Activated CD8-positive, alpha-beta memory T cell treated with anti-CD3 and anti-CD28 coated beads, Interleukin-2, amount 50 U/mL, for 1 hour (primary cell): Measurements from ENCODE around the gene PDZD2.
"Not testable (repeated sequence)": the region's sequence is repeated elsewhere in the genome, so short reads cannot be mapped to it uniquely, and the experiment has no call there.

Experiments used
- DNase-seq: peaks from one replicate; pipeline ENCODE4 v3.0.0-alpha.2; 2020; ENCODE audit errors: extremely low read depth

Gene PDZD2

DNA sequence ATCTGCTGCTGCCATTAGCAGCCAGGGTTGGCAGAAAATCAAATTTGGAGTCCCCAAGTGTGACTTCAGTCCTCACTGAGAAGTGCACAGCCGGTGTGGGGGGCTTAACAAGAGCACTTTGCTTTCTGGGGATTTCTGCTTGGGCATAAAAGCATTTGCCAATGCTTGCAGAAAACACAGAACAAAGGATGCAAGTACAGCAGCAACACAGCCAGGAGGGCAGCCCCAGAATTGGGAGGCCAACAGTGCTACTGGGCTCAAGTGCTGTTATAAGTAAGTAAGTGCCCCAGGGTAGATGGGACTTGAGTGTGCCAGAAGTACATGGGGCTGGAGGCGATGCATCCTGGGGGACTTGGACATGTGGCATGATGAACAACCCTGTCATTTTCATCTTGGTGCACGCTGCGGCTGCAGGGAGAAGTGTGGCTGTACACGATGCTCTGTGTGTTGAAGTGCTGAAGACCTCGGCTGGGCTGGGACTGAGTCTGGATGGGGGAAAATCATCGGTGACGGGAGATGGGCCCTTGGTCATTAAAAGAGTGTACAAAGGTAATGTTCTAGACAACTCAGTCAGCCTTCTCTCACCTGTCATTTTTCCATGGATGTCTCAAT lies 461.9 kb downstream of the PDZD2 start:
- DNase-seq = no peak

- DNase-seq = no peak
These were observed 463.5 kb downstream of the PDZD2 start for GRCh38 chr5:32102254-32102986.

DNA sequence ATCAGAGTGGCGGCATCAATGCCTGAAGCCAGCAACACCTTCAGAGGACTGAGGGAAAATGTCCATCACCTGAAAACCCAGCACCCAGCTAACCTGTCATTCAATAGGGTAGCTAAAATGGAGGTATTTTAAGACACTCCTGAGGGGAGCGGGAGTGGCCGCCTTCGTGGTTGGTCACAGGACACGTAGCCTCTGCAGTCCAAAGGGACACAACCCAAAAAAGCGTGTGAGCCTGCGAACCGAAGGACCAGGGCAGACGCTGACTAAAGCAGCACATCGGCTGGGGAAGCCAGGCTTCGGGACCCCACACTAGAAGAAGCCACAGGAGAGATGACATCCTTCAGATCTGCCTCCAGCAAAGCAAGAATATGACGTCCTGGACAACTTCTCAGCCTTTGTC lies 464.6 kb downstream of the PDZD2 start:
- no peak for DNase-seq

- DNase-seq = no peak
These were observed 468.4 kb downstream of the PDZD2 start for GRCh38 chr5:32107291-32107690.

DNA sequence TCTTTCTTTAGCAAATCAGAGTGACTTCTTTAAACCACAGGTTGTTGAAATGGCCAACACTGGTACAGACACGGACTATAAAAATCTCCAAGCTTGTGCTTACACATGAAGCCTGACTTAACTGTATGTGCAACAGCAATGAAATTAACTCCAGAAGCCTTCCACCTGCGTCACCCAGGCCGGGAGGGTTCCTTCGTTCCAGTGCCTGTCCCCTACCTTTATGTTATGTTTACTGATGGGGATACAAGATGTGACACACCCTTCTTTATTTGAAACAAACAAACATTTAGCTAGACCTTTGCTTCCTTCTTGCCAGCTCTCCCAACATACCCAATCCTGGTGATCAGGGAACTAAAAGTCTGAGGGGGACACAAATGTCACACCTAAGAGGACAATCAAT lies 469.2 kb downstream of the PDZD2 start:
- no peak for DNase-seq

GRCh38 chr5:32109236-32109635 lies 470.3 kb downstream of the PDZD2 start:
- DNase-seq = no peak

- DNase-seq = no peak
These were observed 471.3 kb downstream of the PDZD2 start for GRCh38 chr5:32110111-32110696.

GRCh38 chr5:32115985-32116384 lies 477.1 kb downstream of the PDZD2 start:
- no peak for DNase-seq

GRCh38 chr5:32116574-32117313 lies 477.8 kb downstream of the PDZD2 start:
- no peak for DNase-seq

DNA sequence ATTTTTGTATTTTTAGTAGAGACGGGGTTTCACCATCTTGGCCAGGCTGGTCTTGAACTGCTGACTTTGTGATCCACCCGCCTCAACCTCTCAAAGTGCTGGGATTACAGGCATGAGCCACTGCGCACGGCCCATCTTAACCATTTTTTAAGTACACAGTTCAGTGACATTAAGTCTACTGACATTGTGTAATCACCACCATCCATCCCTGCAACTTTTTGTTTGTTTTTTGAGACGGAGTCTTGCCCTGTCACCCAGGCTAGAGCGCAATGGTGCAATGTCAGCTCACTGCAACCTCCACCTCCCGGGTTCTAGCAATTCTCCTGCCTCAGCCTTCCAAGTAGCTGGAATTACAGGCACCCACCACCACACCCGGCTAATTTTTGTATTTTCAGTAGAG lies 480.0 kb downstream of the PDZD2 start:
- not testable (repeated sequence) for DNase-seq

GRCh38 chr5:32123058-32123805 lies 484.3 kb downstream of the PDZD2 start:
- no peak for DNase-seq

GRCh38 chr5:32123889-32124676 lies 485.2 kb downstream of the PDZD2 start:
- DNase-seq = no peak

- DNase-seq = no peak
These were observed 487.8 kb downstream of the PDZD2 start for GRCh38 chr5:32126691-32127090.

DNA sequence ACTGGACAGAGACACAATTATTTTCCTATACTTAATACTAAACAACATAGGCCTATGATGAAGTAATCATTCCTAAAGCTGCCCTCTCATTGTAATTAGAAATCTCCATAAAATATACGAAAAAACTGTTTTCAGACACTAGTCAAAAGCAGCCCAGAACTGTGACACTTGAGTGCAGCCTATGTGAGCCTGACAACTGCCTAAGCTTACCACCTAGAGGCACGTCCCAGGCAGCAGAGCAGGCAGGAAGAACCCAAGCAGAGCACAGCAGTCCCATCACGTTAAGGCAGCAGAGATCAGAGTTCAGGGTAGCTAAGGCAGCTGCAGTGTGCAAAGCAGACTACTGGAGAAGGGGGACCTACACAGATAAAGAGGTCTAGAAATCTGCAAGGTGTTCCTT lies 488.8 kb downstream of the PDZD2 start:
- DNase-seq = no peak

GRCh38 chr5:32129074-32129598 lies 490.2 kb downstream of the PDZD2 start:
- no peak for DNase-seq

GRCh38 chr5:32130865-32131264 lies 491.9 kb downstream of the PDZD2 start:
- DNase-seq = no peak

DNA sequence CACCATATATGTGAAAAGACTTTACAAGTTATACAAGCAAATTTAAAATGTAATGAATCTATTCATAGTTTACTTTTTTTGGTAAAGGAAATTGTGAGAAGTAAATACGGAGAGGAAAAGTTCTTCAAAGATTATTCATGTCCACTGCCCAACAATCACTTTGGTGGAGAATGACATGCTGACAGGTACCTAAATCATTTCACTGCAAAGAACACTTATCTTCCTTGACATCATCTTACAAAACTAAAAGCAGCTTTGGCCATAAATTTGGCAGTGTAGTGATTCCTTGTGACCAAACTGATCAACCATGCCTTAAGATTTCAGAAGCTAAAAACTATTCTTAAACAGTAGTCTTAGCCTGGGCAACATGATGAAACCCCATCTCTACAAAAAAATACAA lies 492.7 kb downstream of the PDZD2 start:
- no peak for DNase-seq

- no peak for DNase-seq
These were observed 493.8 kb downstream of the PDZD2 start for GRCh38 chr5:32132757-32133156.

DNA sequence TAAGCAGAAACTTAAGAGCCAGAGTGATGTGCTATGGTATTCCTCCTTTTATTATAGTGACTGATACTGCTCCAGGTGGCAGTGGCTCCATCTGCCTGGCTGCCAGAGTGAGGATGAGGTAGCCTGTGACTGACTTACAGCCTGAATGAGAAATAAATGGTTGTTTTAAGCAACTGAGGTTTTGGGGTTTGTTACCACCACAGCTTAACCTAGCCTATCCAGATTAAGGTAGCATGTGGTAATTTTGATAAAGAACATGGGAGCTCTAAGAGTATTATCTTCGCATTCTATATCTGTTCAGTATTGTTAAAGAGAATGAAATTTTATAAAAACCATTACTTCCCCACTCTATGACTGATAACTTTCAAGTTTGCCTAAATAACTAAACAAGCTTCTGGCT lies 496.2 kb downstream of the PDZD2 start:
- no peak for DNase-seq

- DNase-seq = no peak
These were observed 497.4 kb downstream of the PDZD2 start for GRCh38 chr5:32136342-32136741.
